GM18861 (cell line): ENCODE data around the gene STMND1.

Experiments
- ATAC-seq: cut with Tn5 transposase; IDR thresholded peaks from one replicate; pipeline ENCODE4 v1.9.1; 2021; ENCODE audit not compliant: unreplicated experiment

The STMND1 gene

DNA sequence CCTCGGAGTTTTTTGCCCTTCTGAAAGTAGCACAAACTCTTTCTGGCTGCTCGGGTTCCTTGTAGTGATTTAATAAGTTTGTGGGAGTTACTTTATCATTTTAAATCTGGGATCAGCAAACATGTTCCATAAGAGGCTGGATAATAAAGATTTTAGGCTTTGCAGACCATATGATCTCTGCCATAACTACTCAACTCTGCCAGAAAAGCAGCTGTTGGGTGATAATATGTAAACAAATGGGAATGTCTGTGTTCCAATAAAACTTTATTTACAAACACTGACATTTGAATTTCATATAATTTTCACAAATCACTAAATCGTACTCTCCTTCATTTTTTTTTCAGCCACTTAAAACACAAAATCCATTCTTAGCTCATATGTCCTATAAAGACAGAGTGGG lies 3.9 kb upstream of the STMND1 start:
- ATAC-seq, result no peak

- no peak for ATAC-seq
Observed at GRCh38 chr6:17098538-17098937, 3.3 kb upstream of the STMND1 start.

GRCh38 chr6:17099401-17100059 lies 2.3 kb upstream of the STMND1 start:
- no peak for ATAC-seq

GRCh38 chr6:17100806-17101205 lies 1.0 kb upstream of the STMND1 start:
- no peak for ATAC-seq

- ATAC-seq, result no peak
Observed at GRCh38 chr6:17102258-17102870, 514 bp downstream of the STMND1 start.

GRCh38 chr6:17103715-17104114 lies 1.9 kb downstream of the STMND1 start:
- no peak for ATAC-seq

DNA sequence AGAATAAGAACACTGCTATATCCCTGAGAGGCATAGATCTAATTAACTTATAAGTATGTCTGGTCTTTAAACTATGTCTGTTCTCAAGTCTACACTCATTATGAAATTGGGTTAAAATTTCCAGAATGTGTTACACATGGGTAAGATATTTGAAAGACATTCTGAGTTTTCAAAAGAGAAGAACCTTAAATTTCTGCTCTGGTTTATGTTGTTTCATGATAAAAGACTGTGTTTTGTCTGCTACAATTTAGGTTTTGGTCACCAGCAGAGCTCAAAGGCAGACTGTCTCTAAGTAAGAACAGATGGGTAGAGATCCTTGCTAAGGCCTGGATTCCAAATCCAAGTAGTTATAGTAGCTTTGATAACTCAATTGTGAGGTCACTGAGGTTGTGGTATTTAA lies 6.0 kb downstream of the STMND1 start:
- no peak for ATAC-seq

DNA sequence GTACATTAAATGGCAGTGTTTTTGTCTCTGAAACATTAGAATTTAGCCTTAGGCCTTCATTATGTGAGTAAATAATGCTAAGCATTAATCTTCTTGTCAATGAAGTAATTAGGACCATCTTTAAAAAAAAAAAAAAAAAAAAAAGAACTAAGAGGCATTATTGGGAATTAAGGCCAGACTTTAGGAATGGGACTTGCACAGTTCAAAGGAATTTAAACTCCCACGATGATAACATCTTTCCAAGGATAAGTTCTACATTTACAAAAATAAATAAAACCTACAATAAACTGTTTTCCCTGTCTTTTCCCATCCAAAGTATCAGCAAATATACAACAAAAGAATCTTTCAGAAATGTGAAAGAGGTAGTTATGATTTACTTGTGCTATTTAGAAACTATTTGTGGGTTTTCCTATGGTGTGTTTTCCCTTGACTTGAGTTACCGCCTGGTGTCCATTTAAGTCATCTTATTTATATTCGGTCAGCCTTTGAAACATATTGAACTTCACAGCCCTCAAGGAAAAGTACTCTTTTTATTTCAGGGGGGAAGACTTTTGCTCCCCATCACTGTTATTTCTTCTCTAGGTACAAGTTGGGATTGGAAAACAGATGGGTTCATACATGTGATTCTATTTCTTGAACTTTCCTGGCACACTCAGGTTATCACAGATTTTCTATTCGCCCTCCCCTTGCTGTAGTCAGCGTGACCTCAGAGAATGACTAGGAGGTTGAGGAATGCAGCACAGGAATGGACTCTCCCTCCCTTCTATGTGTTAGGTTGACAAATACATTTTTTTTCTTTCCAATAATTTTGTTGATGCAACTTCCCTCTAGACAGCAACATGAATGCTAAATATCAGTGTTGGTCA lies 13.6 kb downstream of the STMND1 start:
- no peak for ATAC-seq

- ATAC-seq, result no peak
Observed at GRCh38 chr6:17116117-17116440, 14.2 kb downstream of the STMND1 start.

- no peak for ATAC-seq
Observed at GRCh38 chr6:17120019-17120418, 18.2 kb downstream of the STMND1 start.

DNA sequence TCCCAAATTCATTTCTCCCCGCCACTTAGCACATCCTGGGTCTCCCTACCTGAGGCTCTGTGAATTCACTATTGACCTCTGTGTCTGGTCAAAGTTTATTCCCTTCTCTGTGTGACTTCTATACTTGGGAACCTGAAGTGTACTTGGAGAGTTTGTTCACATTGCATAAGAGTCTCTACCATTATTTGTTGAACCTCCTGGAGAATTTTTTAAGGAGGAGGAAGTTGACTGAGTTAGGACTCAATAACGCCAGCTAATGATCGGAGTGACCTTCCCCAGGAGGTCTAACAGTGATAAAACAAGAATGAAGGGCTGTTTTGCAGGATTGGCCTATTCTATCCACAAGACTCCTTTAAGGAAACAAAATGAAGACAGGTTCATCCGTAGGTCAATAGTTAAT lies 23.6 kb downstream of the STMND1 start:
- no peak for ATAC-seq

- ATAC-seq, result no peak
Observed at GRCh38 chr6:17130786-17131185, 28.9 kb downstream of the STMND1 start.

GRCh38 chr6:17132967-17133366 lies 31.1 kb downstream of the STMND1 start:
- ATAC-seq, result no peak

GRCh38 chr6:17138033-17138432 lies 36.2 kb downstream of the STMND1 start:
- ATAC-seq, result no peak

- ATAC-seq, result no peak
Observed at GRCh38 chr6:17144016-17144415, 42.2 kb downstream of the STMND1 start.

GRCh38 chr6:17149571-17149970 lies 47.7 kb downstream of the STMND1 start:
- no peak for ATAC-seq

GRCh38 chr6:17150096-17150495 lies 48.2 kb downstream of the STMND1 start:
- no peak for ATAC-seq

GRCh38 chr6:17151888-17152287 lies 50.0 kb downstream of the STMND1 start:
- ATAC-seq, result no peak

DNA sequence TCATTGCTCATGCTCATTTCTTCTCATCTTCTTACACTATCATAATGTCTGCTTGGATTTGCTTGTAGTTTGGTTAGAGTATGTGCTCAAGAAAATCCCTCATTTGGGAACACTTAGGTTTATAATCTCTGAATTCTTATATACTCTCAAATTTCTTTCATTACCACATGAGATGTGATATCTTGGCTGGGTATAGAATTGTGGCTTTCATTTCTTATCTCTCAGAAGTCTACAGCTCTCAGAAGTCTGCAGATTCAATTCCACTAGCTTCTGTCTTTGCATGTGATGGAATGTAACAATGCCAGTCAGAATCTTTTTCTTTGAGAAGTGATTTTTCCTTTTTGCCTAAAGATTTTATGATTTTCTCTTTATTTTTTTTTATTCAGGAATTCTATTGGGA lies 50.9 kb downstream of the STMND1 start:
- ATAC-seq, result no peak

GRCh38 chr6:17156112-17156921 lies 54.5 kb downstream of the STMND1 start:
- peak; percentile 46 for ATAC-seq

GRCh38 chr6:17156966-17157365 lies 55.1 kb downstream of the STMND1 start:
- ATAC-seq, result no peak
